ENCODE data around the gene TMEM179.
A peak's percentile ranks its signal among the peaks of the same experiment; 100 is the strongest.
"Not testable (repeated sequence)": the region's sequence is repeated elsewhere in the genome, so short reads cannot be mapped to it uniquely, and the experiment has no call there.

Gene TMEM179

DNA sequence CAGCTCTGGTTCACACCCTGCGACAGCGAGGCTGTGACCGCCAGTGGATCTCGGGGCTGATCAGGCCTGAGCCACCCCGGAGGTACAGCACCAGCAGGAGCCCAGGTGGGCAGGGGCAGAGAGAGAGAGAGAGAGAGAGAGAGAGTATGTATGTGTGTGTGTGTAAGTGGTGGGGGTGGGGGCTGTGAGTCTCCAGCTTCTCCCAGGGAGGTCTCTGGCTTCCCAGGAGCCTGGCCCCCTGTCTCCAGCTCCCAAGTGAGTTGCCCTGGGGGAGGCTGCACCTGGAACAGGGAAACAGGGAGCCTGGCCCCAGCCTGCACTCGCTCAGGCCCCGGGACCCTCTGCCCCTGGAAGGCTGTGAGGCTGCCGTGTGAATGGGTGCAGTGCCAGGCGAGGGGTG lies 23.1 kb downstream of the TMEM179 start:
- no peak overlapping the region for H3K4me3 ChIP-seq (ENCODE audit: low read length)
- TF ChIP-seq CTCF (conservative IDR thresholded peaks at IDR 0.05; ENCODE audit: low read depth, low read length): no peak
- no peak for DNase-seq (ENCODE audit: low read depth)

- TF ChIP-seq CTCF (conservative IDR thresholded peaks at IDR 0.05; ENCODE audit: low read depth, low read length): no peak
- H3K4me3 ChIP-seq (ENCODE audit: low read length): no peak overlapping the region
- peak; percentile 64 for DNase-seq (ENCODE audit: low read depth)
These were observed 23.6 kb downstream of the TMEM179 start for GRCh38 chr14:104580961-104581360.

DNA sequence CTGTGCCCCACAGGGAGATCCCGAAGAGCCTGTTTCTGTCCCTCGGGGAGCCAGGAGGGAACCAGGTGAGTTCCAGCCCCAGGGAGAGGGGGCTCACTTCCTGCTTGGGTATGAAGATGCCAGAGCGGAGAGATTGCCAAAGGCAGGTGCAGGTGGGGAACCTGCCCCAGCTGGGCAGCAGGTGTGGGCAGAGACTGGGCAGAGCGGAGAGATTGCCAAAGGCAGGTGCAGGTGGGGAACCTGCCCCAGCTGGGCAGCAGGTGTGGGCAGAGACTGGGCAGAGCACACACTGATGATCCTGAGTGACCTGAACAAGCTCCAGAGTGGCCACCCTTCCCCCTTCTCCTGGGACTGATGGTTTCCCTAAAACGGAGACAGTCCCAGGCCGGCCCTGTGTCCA lies 24.6 kb downstream of the TMEM179 start:
- DNase-seq (ENCODE audit: low read depth): not testable (repeated sequence)

DNA sequence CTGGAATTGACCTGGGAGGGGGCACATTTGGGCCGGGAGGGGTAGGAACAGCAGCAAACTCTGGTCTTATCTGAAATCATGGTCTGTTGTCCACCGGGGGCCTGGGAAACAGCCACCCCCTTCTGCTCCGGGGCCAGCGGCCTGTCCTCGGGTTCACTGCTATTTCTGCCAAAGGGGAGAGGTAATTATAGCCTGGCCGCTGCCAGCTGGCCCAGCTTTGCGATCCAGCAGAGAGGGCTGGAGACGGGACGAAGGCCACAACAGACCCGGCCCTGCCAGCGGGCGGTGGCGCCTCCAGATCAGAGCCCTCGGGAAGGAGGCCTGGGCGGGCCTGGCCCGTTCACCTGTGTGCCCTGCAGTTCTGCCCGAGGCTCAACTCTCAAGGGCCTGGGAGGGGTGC lies 25.1 kb downstream of the TMEM179 start, which contains the start of gene C14orf180:
Gene C14orf180 (plus strand): TSS at position 258 of the 400 bp plus-strand sequence. CDS start 6,667 bp downstream, outside the sequence.
- DNase-seq (ENCODE audit: low read depth): peak; percentile 8
- no peak within 1 kb of the TSS for H3K4me3 ChIP-seq (ENCODE audit: low read length)
- no peak for TF ChIP-seq CTCF (conservative IDR thresholded peaks at IDR 0.05; ENCODE audit: low read depth, low read length)

More for the DNA sequence above, 24.6 kb downstream of the TMEM179 start:
- not testable (repeated sequence) for H3K4me3 ChIP-seq (ENCODE audit: low read length)

DNA sequence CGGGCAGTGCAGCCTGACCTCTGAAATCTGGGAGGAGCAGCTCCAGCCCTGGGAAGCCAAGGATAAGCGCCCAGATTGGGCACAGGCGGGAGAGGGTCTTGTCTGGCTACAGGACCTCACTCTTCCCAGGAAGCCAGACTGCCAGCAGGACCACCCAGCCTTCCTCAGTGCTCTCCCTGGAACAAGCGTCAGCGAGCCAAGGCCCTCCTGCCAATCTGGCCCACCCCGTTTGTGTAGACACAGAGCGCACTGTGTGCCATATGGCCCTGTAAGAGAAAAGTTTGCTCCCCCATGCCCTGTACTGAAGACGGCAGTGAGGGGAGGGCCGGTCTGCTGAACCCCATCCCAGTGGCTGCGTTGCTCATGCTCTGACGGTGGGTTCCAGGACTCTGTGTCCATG lies 26.3 kb downstream of the TMEM179 start:
- DNase-seq (ENCODE audit: low read depth): no peak
- no peak for TF ChIP-seq CTCF (conservative IDR thresholded peaks at IDR 0.05; ENCODE audit: low read depth, low read length)
- H3K4me3 ChIP-seq (ENCODE audit: low read length): no peak overlapping the region

DNA sequence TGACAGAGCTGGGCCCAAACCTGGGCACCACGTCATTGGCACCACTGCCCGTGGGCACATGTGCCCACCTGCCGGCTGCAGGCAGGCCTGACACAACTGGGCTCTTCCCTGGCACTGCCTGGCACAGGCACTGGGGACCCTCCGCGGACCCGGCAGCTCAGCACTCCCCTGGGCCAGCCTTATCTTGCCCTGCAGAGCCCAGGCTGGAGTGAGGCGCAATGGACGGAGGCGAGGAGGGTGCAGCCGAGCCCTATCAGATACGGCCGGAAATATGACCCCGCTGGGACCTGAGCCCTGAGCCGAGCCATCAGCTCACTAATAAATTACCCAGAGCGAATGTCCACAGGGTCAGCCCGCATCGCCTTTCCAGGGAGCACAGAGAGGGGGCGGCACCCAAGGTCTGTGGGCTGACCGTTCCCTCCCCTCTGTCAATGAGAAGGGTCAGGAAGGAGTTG lies 26.7 kb downstream of the TMEM179 start:
- DNase-seq (ENCODE audit: low read depth): no peak
- H3K4me3 ChIP-seq (ENCODE audit: low read length): no peak overlapping the region
- no peak for TF ChIP-seq CTCF (conservative IDR thresholded peaks at IDR 0.05; ENCODE audit: low read depth, low read length)

GRCh38 chr14:104577426-104577825 lies 27.1 kb downstream of the TMEM179 start:
- TF ChIP-seq CTCF (conservative IDR thresholded peaks at IDR 0.05; ENCODE audit: low read depth, low read length): no peak
- DNase-seq (ENCODE audit: low read depth): no peak
- H3K4me3 ChIP-seq (ENCODE audit: low read length): no peak overlapping the region

DNA sequence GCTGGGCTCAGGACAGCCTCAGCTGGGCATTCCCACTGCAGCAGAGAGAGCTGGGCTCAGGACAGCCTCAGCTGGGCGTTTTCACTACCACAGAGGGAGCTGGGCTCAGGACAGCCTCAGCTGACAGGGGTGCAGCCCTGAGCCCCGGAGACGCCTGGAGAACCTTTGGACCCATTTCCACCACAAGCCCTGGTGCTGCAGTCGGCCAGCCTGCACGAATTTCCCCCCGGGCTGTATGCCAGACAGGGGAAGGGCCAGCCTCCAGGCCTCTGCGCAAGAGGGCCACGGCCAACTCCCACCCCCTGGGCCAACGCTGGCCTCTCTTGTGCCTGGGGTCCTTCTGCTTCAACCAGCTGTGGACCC lies 27.6 kb downstream of the TMEM179 start:
- TF ChIP-seq CTCF (conservative IDR thresholded peaks at IDR 0.05; ENCODE audit: low read depth, low read length): no peak
- no peak for DNase-seq (ENCODE audit: low read depth)
- no peak overlapping the region for H3K4me3 ChIP-seq (ENCODE audit: low read length)
